ENCODE measurements around the gene PLPP2.
A peak's percentile ranks its signal among the peaks of the same experiment; 100 is the strongest.
"Not testable (repeated sequence)": the region's sequence is repeated elsewhere in the genome, so short reads cannot be mapped to it uniquely, and the experiment has no call there.

Gene PLPP2

GRCh38 chr19:271856-272255 is 19.3 kb downstream of the PLPP2 start:
- DNase-seq (ENCODE audit: low read depth) = no peak
- H3K4me3 ChIP-seq (ENCODE audit: low read depth, low read length) = no peak overlapping the region
- TF ChIP-seq, protein P1, sequence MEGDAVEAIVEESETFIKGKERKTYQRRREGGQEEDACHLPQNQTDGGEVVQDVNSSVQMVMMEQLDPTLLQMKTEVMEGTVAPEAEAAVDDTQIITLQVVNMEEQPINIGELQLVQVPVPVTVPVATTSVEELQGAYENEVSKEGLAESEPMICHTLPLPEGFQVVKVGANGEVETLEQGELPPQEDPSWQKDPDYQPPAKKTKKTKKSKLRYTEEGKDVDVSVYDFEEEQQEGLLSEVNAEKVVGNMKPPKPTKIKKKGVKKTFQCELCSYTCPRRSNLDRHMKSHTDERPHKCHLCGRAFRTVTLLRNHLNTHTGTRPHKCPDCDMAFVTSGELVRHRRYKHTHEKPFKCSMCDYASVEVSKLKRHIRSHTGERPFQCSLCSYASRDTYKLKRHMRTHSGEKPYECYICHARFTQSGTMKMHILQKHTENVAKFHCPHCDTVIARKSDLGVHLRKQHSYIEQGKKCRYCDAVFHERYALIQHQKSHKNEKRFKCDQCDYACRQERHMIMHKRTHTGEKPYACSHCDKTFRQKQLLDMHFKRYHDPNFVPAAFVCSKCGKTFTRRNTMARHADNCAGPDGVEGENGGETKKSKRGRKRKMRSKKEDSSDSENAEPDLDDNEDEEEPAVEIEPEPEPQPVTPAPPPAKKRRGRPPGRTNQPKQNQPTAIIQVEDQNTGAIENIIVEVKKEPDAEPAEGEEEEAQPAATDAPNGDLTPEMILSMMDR (IDR thresholded peaks at IDR 0.05; ENCODE audit: insufficient read depth, low read depth, low read length, missing control alignments) = no peak

GRCh38 chr19:270766-271318 is 20.4 kb downstream of the PLPP2 start:
- H3K4me3 ChIP-seq (ENCODE audit: low read depth, low read length); DNase-seq (ENCODE audit: low read depth): not testable (repeated sequence)

DNA sequence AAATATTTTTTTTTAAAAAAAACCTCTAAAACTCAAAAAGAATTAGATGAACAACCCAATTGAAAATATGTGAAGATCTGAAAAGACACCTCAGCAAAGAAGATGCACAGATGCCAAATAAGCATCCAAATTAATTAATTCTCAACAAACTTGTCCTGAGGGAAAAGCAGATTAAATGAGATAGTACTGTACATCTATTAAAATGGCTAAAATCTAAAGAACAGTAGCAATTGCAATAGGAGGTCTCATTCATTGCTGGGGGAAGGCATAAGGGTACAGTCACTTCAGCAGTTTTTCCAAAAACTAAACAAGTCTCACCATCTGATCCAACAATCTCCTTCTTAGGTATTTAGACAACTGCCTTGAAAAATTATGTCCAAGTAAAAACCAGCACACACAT is 22.0 kb downstream of the PLPP2 start:
- H3K4me3 ChIP-seq (ENCODE audit: low read depth, low read length) = no peak overlapping the region
- TF ChIP-seq, protein P1 (IDR thresholded peaks at IDR 0.05; ENCODE audit: insufficient read depth, low read depth, low read length, missing control alignments) = no peak
- DNase-seq (ENCODE audit: low read depth) = no peak

DNA sequence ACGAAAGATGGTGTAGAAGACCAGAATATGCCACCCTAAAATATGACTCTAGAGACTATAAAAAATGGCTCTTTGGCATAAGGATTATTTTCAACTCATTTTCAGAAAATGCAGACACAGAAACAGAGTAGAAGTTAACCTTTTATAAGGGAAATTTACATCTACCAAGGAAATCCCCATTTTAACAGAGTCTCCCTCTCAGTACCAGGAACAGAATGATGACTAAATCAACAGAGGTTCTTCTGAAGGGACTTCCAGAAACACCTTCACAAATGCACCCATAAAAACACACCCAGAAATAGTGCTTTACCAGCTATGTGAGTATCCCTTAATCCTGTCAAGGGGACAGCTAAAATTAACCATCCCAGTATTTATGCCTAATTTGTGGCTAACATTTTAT is 29.1 kb downstream of the PLPP2 start:
- TF ChIP-seq, protein P1 (IDR thresholded peaks at IDR 0.05; ENCODE audit: insufficient read depth, low read depth, low read length, missing control alignments) = no peak
- no peak overlapping the region for H3K4me3 ChIP-seq (ENCODE audit: low read depth, low read length)
- DNase-seq (ENCODE audit: low read depth) = peak; percentile 44

- DNase-seq (ENCODE audit: low read depth) = not testable (repeated sequence)
Measured at GRCh38 chr19:256804-257203, 34.4 kb downstream of the PLPP2 start.

GRCh38 chr19:252421-253186 is 38.6 kb downstream of the PLPP2 start:
- not testable (repeated sequence) for DNase-seq (ENCODE audit: low read depth); H3K4me3 ChIP-seq (ENCODE audit: low read depth, low read length)

More at GRCh38 chr19:256804-257203, 34.4 kb downstream of the PLPP2 start:
- H3K4me3 ChIP-seq (ENCODE audit: low read depth, low read length) = not testable (repeated sequence)

DNA sequence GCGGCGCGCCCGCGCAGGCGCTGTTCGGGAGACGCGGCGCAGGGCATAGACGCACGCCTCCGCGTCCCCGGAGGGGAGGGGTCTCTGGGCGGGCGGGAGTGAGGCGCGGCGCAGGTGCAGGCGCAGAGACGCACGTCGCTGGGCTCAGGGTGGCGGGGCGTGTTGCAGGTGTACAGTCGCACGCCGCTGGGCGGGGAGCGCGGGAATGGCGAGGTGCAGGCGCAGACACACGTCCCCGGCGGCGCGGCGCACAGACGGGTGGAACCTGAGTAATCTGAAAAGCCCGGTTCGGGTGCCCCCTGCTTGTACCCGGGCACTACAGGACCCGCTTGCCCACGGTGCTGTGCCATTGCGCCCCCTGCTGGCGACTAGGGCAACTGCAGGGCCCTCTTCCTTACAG is 44.7 kb downstream of the PLPP2 start:
- TF ChIP-seq, protein P1 (IDR thresholded peaks at IDR 0.05; ENCODE audit: insufficient read depth, low read depth, low read length, missing control alignments) = no peak
- peak; percentile 60 for DNase-seq (ENCODE audit: low read depth)
- no peak overlapping the region for H3K4me3 ChIP-seq (ENCODE audit: low read depth, low read length)

DNA sequence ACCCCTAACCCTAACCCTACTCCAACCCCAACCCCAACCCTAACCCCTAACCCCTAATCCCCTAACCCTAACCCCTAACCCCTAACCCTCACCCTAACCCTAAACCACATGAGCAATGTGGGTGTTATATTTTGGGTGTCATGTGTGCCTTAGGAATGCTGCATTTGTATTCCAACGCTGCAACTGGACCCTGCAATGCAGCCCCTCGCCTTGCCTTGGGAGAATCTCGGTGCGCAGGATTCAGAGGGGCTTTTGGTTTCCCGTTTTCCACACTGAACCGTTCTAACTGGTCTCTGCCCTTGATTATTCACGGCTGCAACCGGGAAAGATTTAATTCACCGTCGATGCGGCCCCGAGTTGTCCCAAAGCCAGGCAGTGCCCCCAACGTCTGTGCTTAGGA is 45.3 kb downstream of the PLPP2 start:
- H3K4me3 ChIP-seq (ENCODE audit: low read depth, low read length) = peak overlapping the region; percentile 28
- not testable (repeated sequence) for DNase-seq (ENCODE audit: low read depth)

DNA sequence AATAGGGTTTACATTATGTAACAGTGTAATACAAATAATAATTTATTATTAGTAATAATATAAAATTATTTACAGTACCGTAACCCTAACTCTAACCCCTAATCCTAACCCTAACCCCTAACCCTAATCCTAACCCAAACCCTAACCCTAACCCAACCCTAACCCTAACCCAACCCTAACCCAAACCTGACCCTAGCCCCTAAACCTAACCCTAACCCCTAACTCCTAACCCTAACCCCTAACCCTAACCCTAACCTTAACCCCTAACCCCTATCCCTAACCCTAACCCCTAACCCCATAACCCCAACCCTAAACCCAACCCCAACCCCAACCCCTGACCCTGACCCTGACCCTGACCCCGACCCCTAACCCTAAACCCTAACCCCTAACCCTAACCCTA is 45.7 kb downstream of the PLPP2 start:
- no peak overlapping the region for H3K4me3 ChIP-seq (ENCODE audit: low read depth, low read length)
- TF ChIP-seq, protein P1 (IDR thresholded peaks at IDR 0.05; ENCODE audit: insufficient read depth, low read depth, low read length, missing control alignments) = no peak

More for the DNA sequence above, 45.7 kb downstream of the PLPP2 start:
- no peak for DNase-seq (ENCODE audit: low read depth)

All from GM12865 (cell line).